ENCODE measurements around the gene SMPD3.

The SMPD3 gene

GRCh38 chr16:68369168-68369567 lies 79.1 kb downstream of the SMPD3 start:
- no peak for DNase-seq (ENCODE audit: low read depth)

GRCh38 chr16:68368301-68368888 lies 79.9 kb downstream of the SMPD3 start:
- DNase-seq (ENCODE audit: low read depth) = no peak

GRCh38 chr16:68367891-68368290 lies 80.4 kb downstream of the SMPD3 start:
- DNase-seq (ENCODE audit: low read depth) = no peak

- DNase-seq (ENCODE audit: low read depth) = no peak
Observed at GRCh38 chr16:68367440-68367839, 80.9 kb downstream of the SMPD3 start.

- DNase-seq (ENCODE audit: low read depth) = peak; percentile 17
Observed at GRCh38 chr16:68367030-68367429, 81.3 kb downstream of the SMPD3 start.

- no peak for DNase-seq (ENCODE audit: low read depth)
Observed at GRCh38 chr16:68366062-68366461, 82.2 kb downstream of the SMPD3 start.

GRCh38 chr16:68365167-68365817 lies 83.0 kb downstream of the SMPD3 start:
- no peak for DNase-seq (ENCODE audit: low read depth)

- DNase-seq (ENCODE audit: low read depth) = no peak
Observed at GRCh38 chr16:68364561-68364998, 83.7 kb downstream of the SMPD3 start.

- no peak for DNase-seq (ENCODE audit: low read depth)
Observed at GRCh38 chr16:68363658-68364521, 84.4 kb downstream of the SMPD3 start.

GRCh38 chr16:68362947-68363657 lies 85.2 kb downstream of the SMPD3 start:
- DNase-seq (ENCODE audit: low read depth) = no peak

GRCh38 chr16:68362262-68362913 lies 85.9 kb downstream of the SMPD3 start:
- DNase-seq (ENCODE audit: low read depth) = no peak

GRCh38 chr16:68361485-68361884 lies 86.8 kb downstream of the SMPD3 start:
- no peak for DNase-seq (ENCODE audit: low read depth)

- no peak for DNase-seq (ENCODE audit: low read depth)
Observed at GRCh38 chr16:68360956-68361355, 87.4 kb downstream of the SMPD3 start.

- no peak for DNase-seq (ENCODE audit: low read depth)
Observed at GRCh38 chr16:68360547-68360946, 87.8 kb downstream of the SMPD3 start.

- DNase-seq (ENCODE audit: low read depth) = no peak
Observed at GRCh38 chr16:68359398-68360191, 88.7 kb downstream of the SMPD3 start.

GRCh38 chr16:68358951-68359350 lies 89.4 kb downstream of the SMPD3 start:
- no peak for DNase-seq (ENCODE audit: low read depth)

GRCh38 chr16:68357923-68358322 lies 90.4 kb downstream of the SMPD3 start:
- DNase-seq (ENCODE audit: low read depth) = no peak

- no peak for DNase-seq (ENCODE audit: low read depth)
Observed at GRCh38 chr16:68357521-68357922, 90.8 kb downstream of the SMPD3 start.

- DNase-seq (ENCODE audit: low read depth) = no peak
Observed at GRCh38 chr16:68356919-68357286, 91.4 kb downstream of the SMPD3 start.

GRCh38 chr16:68356249-68356918 lies 91.9 kb downstream of the SMPD3 start:
- DNase-seq (ENCODE audit: low read depth) = peak; percentile 61
